GM21786 (cell line): ENCODE data around the gene PTPRQ.

Experiments used
- ATAC-seq: cut with Tn5 transposase; IDR thresholded peaks from one replicate; pipeline ENCODE4 v1.9.1; 2021; ENCODE audit not compliant: unreplicated experiment

The PTPRQ gene

DNA sequence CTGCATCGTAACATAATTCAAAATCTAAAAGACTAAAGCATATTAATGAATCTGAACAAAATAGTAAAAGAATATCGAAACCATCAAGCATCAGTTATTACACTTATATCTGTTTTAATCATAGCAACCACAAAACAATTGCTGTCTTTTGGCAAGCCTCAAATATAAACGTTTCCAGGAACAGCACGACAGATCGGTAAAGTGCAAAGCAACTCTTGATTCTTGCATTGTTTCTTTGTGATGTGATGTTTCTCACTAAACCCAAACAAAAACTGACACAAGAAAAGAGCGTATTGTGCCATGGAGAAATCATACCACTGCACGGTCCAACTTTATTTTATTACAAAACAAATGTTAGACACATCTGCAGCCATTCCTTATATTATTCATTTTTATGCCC, 254.2 kb downstream of the PTPRQ start:
- ATAC-seq, result no peak

- ATAC-seq, result no peak
These were observed 255.0 kb downstream of the PTPRQ start for GRCh38 chr12:80698847-80699542.

- ATAC-seq, result no peak
These were observed 256.3 kb downstream of the PTPRQ start for GRCh38 chr12:80700327-80700726.

GRCh38 chr12:80701388-80701787, 257.4 kb downstream of the PTPRQ start:
- no peak for ATAC-seq

GRCh38 chr12:80702889-80703805, 259.1 kb downstream of the PTPRQ start:
- peak; percentile 79 for ATAC-seq

DNA sequence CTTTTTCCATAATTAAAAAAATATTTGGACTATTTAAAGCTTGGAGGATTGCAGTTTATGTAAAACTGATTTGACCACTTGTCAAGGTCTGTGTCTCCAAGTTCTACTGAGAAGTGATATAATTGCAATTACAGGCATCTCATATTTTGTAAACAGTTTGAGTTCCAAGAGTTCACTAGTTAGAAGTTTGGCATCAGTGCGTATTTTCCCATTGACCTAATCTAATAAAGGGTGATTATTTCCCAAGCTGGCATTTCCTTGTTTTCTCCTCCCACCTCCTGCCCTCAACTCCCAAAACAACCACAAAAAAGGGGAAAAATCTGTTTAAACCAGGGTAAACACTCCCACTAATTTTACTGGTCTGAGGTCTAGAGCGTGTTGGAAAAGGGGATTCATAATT, 260.4 kb downstream of the PTPRQ start:
- ATAC-seq, result no peak

GRCh38 chr12:80707126-80707829, 263.2 kb downstream of the PTPRQ start, which contains the start of gene MYF6:
Gene MYF6, plus strand, starts transcription at chr12:80707634. Its CDS starts 86 bp downstream, at chr12:80707720.
- no peak for ATAC-seq

DNA sequence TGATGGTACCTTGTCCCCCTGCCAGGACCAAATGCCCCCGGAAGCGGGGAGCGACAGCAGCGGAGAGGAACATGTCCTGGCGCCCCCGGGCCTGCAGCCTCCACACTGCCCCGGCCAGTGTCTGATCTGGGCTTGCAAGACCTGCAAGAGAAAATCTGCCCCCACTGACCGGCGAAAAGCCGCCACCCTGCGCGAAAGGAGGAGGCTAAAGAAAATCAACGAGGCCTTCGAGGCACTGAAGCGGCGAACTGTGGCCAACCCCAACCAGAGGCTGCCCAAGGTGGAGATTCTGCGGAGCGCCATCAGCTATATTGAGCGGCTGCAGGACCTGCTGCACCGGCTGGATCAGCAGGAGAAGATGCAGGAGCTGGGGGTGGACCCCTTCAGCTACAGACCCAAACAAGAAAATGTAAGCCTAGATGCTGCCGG, 263.8 kb downstream of the PTPRQ start:
- no peak for ATAC-seq

GRCh38 chr12:80708259-80708974, 264.4 kb downstream of the PTPRQ start:
- no peak for ATAC-seq

GRCh38 chr12:80708975-80709328, 264.9 kb downstream of the PTPRQ start:
- no peak for ATAC-seq

- peak; percentile 64 for ATAC-seq
These were observed 266.0 kb downstream of the PTPRQ start for GRCh38 chr12:80709811-80710726.

GRCh38 chr12:80710727-80711449, 266.9 kb downstream of the PTPRQ start:
- peak; percentile 15 for ATAC-seq

DNA sequence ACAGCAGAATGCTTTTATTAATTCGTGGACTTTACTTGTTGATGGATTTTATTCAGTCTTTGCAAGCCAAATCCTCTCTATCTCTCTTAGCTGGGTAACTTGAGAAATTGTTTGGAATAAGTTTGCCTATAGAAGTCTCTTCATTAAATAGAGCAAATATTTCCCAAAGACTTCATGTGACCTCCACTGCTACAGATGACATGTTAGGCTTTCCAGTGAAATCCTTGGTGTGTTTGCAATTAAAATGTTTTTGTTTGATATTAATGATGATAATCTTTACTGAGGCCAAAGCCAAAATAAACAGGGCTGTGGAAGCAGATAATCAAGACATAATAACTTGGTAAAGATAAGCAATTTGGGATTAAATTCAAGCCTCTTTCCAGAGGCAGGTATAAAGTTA, 267.8 kb downstream of the PTPRQ start:
- ATAC-seq, result no peak

- ATAC-seq, result no peak
These were observed 268.8 kb downstream of the PTPRQ start for GRCh38 chr12:80712866-80713265.

DNA sequence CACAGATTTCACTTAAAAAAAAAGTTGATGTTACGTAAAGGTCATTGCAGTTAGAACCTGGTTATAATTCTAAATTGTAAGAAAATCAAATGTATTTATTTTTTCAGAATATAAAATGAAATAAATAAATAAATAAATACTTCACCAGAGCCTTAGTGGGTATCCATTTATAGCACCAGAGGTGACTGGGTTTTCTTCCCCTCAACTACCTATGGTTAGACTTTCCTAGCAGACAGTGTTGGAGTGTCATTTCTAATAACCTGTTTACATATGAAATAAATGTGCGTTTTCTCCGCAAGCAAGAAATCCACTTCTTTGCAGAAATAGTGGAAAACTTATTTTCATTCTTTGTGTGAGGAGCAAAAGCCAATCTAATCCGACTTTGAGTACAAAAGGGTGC, 269.4 kb downstream of the PTPRQ start:
- ATAC-seq, result no peak

DNA sequence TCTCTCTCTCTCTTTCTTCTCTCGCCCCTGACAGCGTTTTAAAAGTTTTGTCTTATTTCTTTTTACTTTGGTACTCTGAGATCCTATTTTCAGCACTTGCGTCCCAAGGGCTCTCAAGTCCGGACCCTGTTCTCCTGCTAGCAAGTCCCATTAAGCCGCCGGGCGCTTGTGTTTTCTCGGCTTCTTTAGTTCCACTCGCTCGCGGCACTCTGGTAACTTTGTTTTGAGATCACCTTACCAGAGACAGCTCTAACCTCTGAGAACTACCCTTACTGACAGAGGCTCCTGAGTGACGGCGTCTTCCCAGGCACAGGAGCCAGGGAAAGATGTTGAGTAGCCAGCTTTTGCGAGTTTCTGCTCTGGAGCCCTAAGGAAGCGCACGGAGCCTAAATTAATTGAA, 270.0 kb downstream of the PTPRQ start:
- no peak for ATAC-seq

- ATAC-seq, result no peak
These were observed 270.8 kb downstream of the PTPRQ start for GRCh38 chr12:80714846-80715245.

DNA sequence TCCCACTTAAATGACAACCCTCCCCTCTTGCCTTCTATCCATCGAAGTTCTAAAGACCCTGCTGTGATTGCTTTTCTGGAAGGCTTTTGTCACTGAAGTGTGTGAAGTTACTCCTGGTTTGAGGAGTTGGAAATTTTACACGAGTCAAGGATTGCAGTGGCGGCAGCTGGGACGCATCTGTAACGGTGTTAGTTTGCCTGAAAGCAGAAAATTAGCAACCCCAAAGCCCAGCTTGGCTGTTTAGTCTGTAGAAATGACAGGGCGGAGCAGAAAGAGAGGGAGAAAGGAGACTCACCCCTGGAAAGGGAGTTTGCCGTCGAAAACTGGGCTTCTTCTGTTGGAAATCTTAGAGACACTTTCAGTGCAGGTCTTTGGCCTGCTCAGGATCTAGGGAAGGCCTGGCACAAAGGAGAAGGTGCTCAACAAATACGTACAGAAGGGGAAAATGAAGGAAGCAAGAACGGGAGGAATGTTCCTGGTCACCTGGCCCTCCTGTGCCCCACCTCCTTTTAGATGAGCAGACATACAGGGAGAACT, 271.7 kb downstream of the PTPRQ start:
- no peak for ATAC-seq
